HG03565 (cell line): Measurements from ENCODE around the gene RBM25.
"Not testable (repeated sequence)": the region's sequence is repeated elsewhere in the genome, so short reads cannot be mapped to it uniquely, and the experiment has no call there.

Experiments
- ATAC-seq: cut with Tn5 transposase; IDR thresholded peaks from one replicate; pipeline ENCODE4 v1.9.1; 2021; ENCODE audit warnings: mild to moderate bottlenecking, moderate library complexity; ENCODE audit not compliant: unreplicated experiment

RBM25 gene

GRCh38 chr14:73058224-73058921, at the start of gene RBM25:
TSS of gene RBM25 (plus strand) at chr14:73058534. CDS start at chr14:73071642, 13,108 bp downstream.
- peak; percentile 90 for ATAC-seq

DNA sequence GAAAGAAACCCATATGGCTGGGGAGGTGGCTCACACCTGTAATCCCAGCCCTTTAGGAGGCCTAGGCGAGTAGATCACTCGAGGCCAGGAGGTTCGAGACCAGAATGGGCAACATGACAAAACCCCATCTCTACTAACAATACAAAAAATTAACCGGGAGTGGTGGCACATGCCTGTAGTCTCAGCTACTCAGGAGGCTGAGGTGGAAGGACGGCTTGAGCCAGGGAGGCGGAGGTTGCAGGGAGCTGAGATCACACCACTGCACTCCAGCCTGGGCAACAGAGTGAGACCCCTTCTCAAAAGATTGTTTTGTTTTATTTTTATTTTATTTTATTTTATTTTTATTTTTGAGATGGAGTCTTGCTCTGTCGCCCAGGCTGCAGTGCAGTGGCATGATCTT, 47.1 kb upstream of the RBM25 start:
- not testable (repeated sequence) for ATAC-seq

GRCh38 chr14:73014105-73014504, 44.2 kb upstream of the RBM25 start:
- ATAC-seq: peak; percentile 83

- ATAC-seq: not testable (repeated sequence)
These were observed 42.8 kb upstream of the RBM25 start for GRCh38 chr14:73015552-73015951.

- not testable (repeated sequence) for ATAC-seq
These were observed 42.3 kb upstream of the RBM25 start for GRCh38 chr14:73016011-73016410.

DNA sequence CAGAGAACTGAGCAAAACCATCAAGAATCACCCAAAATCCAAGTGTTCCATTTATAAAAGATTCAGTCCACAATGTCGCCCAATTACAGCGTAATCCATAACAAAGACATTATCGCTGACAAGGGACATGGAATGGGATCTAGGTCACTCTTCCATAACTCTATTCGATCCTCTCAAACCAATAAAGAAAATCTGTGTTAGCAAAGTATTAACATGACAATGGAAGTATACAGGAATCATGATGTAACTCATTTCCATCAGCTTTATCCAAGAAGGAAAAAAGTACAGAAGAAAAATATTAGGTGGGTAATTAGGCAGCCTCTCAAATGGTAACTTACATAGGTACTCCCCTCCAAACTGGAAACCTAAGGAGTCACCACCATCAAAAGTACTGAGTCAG, 36.3 kb upstream of the RBM25 start:
- ATAC-seq: no peak

DNA sequence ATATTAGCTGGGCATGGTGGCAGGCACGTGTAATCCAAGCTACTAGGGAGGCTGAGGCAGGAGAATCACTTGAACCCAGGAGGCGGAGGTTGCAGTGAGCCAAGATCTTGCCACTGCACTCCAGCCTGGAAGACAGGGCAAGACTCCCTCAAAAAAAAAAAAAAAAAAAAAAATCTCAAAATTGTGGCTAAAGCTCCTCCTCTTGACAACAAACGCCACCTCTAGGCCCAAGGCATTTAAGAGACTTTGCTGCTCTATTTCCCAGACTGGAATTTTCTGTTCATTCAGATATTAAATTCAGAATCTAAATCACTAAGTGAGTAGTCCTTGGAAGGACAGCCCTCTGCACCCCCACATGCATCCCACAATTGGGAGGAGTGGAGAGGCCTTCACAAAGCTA, 32.8 kb upstream of the RBM25 start:
- no peak for ATAC-seq

GRCh38 chr14:73026243-73026844, 32.0 kb upstream of the RBM25 start:
- no peak for ATAC-seq

DNA sequence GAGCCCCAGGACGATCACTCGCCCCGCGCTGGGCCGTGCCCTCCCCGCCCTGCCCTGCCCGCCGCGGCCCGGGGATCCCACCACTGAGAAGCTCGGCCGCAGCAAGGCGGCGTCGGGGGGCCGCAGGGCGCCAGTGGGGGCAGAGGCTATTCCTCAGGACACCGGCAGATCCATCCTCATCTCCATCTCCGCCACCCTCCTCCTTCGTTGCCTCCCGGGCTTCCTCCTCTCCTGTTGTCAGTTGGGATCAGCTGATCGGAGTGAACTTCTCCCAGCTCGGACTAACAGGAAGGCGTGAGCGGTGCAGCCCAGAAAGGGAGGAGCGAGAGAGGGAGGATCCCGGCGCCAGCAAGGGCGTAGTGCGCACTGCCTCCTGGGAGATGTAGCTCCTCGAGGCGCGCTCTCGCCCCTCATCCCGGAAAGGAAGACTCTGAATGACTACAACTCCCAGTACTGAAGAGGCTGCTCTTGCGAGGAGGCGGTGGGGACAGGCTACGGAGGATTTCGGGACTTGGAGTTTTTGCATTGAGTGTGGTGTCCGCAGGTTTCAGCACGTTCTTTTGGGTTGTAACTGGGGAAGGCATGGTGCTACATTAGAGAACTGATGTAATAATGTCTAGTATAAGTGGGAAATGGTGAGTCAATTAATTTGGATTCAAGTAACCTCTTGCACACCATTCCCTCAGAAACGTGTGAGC, 31.3 kb upstream of the RBM25 start, which contains the start of gene ZFYVE1:
ZFYVE1 (minus strand) TSS at position 262 of the 698 bp plus-strand sequence. CDS start 2,598 bp downstream, outside the sequence.
- ATAC-seq: peak; percentile 97

GRCh38 chr14:73027546-73027945, 30.8 kb upstream of the RBM25 start:
- ATAC-seq: no peak

- no peak for ATAC-seq
These were observed 30.4 kb upstream of the RBM25 start for GRCh38 chr14:73027984-73028383.

GRCh38 chr14:73036706-73037450, 21.5 kb upstream of the RBM25 start:
- ATAC-seq: not testable (repeated sequence)

GRCh38 chr14:73047808-73048207, 10.5 kb upstream of the RBM25 start:
- no peak for ATAC-seq

DNA sequence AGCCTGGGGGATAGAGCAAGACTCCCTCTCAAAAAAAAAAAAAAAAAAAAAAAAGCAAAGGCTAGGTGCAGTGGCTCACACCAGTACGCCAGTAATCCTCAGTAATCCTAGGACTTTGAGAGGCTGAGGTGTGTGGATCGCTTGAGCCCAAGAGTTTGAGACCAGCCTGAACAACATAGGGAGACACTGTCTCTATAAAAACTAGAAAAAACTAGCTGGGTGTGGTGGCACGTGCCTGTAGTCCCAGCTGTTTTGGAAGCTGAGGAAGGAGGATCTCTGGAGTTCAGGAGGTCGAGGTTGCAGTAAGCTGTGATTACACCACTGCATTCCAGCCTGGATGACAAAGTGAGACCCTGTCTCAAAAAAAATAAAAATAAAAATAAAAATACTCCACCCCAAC, 8.9 kb upstream of the RBM25 start:
- no peak for ATAC-seq

DNA sequence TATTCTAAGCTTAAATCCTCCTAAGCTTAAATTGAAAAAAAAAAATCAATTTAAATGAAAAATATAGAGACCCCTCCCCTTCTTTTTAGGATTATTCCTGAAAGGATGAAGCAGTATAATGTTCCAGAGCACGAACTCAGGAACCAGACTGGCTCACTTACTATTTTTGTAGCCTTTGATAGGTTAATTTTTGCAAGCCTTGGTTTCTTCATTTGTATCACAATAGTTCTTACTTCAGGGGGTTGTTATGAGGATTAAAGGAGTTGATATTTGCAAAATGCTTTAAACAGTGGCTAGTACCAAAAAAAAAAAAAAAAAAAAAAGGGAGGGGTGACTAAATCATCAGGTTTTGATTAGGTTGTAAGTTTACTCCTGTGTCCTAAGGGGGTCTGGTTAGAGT, 3.1 kb upstream of the RBM25 start:
- ATAC-seq: no peak

GRCh38 chr14:73057944-73058223, 450 bp upstream of the RBM25 start:
- ATAC-seq: no peak

DNA sequence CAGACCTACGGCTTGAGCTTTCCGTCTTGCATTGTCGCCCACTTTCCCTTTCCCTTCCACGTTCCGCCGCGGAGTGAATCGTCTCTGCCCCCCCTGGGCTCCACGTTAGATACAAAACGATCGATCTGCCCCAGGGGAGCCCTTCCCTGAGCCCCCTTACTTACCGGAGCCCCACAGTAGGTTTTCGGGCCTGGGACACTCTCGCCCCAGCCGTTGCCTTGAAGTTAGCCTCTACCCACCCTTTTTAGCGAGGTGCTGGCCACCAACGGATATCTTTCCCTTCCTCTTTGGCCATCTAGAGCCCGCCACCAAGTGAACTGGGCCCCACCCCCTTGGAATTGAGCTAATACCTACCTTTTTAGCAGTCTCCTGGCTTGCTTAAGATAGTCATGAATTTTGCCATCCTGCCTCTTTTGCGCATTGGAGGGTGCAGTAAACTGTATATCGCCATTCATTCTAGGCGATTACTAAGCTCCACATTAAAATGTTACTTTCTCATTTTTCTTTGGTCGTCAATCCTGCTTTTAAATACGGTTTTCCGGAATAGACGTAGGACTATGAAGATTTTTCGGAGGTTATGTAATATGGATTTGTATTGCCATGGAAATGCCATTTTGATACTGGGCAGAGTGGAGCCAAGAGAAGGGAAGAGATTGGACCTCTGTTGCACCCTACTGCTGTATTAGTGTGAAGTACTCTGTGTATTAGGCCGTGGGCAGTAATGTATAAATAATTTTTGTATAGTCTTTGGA, 764 bp downstream of the RBM25 start:
- peak; percentile 1 for ATAC-seq

DNA sequence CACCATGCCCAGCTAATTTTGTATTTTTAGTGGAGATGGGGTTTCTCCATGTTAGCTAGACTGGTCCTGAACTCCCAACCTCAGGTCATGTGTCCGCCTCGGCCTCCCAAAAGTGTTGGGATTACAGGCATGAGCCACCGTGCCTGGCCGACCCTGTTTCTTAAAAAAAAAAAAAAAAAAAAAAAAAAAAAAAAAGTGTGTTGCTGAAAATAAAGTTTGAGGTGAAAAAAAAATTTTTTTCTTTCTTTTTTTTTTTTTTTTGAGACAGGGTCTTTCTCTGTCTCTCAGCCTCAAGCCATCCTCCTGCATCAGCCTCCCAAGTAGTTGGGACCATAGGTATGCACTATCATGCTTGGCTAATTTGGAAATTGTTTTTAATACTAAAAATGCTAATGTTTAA, 11.3 kb downstream of the RBM25 start:
- ATAC-seq: no peak

GRCh38 chr14:73091044-73091443, 32.7 kb downstream of the RBM25 start:
- ATAC-seq: no peak

- no peak for ATAC-seq
These were observed 39.1 kb downstream of the RBM25 start for GRCh38 chr14:73097421-73097820.

DNA sequence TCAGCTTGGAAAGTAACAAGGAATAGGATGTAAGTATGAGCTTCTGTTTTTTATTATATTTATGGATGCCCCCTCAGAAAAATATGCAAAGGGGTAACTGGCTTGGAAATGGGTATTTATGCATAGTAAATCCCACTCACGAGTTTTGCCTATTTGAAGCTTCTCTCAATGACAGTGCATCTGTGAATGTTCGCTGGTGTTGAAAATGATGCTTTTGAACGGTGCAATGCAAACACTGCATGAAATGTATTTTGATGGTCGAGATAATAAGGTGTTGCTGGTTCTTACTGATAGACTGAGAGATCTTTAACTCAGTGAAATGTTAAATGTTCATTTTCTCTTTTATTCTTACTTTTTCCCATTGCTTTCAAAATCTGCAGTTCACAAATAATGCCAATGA, 42.0 kb downstream of the RBM25 start:
- ATAC-seq: no peak
